ENCODE results near the gene CHRDL2.

CHRDL2 gene

DNA sequence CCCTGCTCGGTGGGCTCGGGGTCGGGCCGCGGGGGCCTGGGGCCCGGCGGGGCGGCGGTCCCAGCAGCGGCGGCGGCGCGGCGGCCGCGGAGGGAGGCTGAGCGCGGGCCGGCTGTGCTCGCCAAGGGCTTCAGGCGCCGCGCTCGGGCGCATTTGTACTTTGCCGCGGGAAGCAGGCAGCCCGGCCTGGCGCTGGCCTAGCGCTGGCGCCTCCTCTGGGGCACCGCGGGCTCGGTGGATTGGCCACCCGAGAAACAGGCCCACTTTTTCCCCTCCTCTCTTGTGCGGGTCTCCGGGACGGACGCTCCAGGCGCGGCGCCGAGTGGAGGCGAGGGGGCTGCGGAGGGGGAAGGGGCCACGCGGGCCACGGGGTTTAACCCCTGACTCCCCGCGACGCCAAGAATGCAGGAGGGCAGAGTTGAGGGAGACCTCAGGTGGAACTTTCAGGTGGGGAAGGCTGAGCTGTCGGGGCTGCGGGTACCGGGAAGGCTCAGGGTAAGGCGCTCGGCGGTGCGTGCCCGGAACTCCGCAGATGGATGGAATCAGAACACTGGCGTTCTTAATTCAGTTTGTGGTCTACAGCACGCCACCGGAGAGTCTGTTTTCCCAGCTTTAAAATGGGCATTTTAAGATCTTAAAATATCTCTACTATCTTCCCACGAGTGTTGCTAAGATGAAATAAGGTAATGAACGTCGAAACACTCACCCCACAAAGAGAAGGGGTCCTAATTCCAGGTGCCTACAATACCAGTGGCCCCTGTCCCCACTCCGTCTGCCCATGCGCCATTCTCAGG lies at the start of gene CHRDL2:
Gene CHRDL2, minus strand, starts transcription at position 126 of the 794 bp plus-strand sequence. CDS start 538 bp downstream, outside the sequence.
- DNase-seq (ENCODE audit: low read depth), result peak; percentile 45
- peak within 1 kb of the TSS; percentile 36 for H3K4me3 ChIP-seq (replicated peaks; ENCODE audit: low read depth, low read length)
- TF ChIP-seq, protein P1, sequence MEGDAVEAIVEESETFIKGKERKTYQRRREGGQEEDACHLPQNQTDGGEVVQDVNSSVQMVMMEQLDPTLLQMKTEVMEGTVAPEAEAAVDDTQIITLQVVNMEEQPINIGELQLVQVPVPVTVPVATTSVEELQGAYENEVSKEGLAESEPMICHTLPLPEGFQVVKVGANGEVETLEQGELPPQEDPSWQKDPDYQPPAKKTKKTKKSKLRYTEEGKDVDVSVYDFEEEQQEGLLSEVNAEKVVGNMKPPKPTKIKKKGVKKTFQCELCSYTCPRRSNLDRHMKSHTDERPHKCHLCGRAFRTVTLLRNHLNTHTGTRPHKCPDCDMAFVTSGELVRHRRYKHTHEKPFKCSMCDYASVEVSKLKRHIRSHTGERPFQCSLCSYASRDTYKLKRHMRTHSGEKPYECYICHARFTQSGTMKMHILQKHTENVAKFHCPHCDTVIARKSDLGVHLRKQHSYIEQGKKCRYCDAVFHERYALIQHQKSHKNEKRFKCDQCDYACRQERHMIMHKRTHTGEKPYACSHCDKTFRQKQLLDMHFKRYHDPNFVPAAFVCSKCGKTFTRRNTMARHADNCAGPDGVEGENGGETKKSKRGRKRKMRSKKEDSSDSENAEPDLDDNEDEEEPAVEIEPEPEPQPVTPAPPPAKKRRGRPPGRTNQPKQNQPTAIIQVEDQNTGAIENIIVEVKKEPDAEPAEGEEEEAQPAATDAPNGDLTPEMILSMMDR (IDR thresholded peaks at IDR 0.05; ENCODE audit: low read length, missing control alignments), result no peak

DNA sequence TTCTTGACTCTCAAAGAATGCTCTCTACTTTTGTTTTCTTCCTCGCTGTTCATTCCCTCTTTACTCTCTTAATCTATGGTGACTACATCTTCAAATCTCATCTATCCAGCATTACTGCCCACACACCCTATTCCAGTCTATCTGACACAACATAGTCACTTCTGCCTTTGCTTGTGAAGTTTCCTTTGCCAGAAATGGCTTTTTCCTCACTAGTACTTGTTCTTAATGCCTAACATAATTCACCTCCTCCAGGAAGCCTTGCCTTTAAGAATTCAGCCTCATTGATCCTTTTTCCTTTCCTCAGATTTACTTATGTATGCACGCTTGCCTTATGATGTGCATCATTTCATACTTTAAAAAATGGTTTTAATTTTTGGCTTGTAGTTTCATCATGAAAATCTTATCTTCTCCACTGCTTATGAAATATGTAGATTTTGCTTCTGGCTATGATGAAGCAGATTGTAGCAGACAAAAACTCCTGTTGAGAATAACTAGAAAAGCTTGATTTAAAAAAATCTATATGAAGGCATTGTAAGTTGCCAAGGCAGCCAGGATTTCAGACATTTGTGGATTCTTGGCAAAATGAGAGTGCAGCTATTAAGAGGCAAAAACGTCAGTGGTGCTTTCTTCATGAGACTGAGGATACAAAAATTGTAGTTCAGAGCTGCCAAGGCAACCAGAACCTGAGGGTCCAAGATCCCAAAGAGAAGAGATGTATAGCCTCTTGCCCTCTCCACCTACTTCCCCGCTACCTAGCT lies 49.2 kb upstream of the CHRDL2 start:
- TF ChIP-seq, protein P1 (IDR thresholded peaks at IDR 0.05; ENCODE audit: low read length, missing control alignments), result no peak
- peak; percentile 26 for DNase-seq (ENCODE audit: low read depth)
- H3K4me3 ChIP-seq (replicated peaks; ENCODE audit: low read depth, low read length), result no peak overlapping the region

GRCh38 chr11:74778581-74778980 lies 47.4 kb upstream of the CHRDL2 start:
- H3K4me3 ChIP-seq (replicated peaks; ENCODE audit: low read depth, low read length), result no peak overlapping the region
- TF ChIP-seq, protein P1 (IDR thresholded peaks at IDR 0.05; ENCODE audit: low read length, missing control alignments), result no peak
- no peak for DNase-seq (ENCODE audit: low read depth)

- no peak for DNase-seq (ENCODE audit: low read depth)
- H3K4me3 ChIP-seq (replicated peaks; ENCODE audit: low read depth, low read length), result no peak overlapping the region
Observed at GRCh38 chr11:74777877-74778276, 46.7 kb upstream of the CHRDL2 start.

GRCh38 chr11:74777038-74777437 lies 45.8 kb upstream of the CHRDL2 start:
- TF ChIP-seq, protein P1 (IDR thresholded peaks at IDR 0.05; ENCODE audit: low read length, missing control alignments), result no peak
- DNase-seq (ENCODE audit: low read depth), result no peak

More at GRCh38 chr11:74777877-74778276, 46.7 kb upstream of the CHRDL2 start:
- TF ChIP-seq, protein P1 (IDR thresholded peaks at IDR 0.05; ENCODE audit: low read length, missing control alignments), result no peak

DNA sequence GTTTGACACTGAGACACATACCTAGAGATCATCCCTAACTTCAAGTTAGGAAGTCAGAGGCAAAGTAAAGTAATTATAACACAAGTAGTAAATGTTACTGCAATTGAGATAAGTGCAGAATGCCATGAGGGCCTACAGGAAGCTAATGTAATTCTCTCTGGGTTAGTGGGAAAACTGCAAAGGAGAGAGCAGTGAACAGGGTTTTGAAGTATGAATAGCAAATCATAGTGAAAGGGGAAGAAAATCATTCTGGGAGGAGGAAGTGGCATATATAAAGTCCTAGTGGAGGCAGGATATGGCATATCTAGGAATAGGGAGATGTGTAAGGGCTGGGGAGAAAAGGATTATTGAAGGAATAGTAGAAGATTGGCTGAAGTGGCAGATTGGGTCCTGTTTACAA lies 45.3 kb upstream of the CHRDL2 start:
- TF ChIP-seq, protein P1 (IDR thresholded peaks at IDR 0.05; ENCODE audit: low read length, missing control alignments), result no peak
- H3K4me3 ChIP-seq (replicated peaks; ENCODE audit: low read depth, low read length), result no peak overlapping the region
- no peak for DNase-seq (ENCODE audit: low read depth)

More at GRCh38 chr11:74777038-74777437, 45.8 kb upstream of the CHRDL2 start:
- no peak overlapping the region for H3K4me3 ChIP-seq (replicated peaks; ENCODE audit: low read depth, low read length)
